Small intestine (tissue), 7 donors: ENCODE measurements around the gene DTWD2. TPM values are rescaled to one million over a fixed set of nuclear protein-coding genes. Genes with fewer than 3 reads are reported as not detected.
"Not testable (repeated sequence)": the region's sequence is repeated elsewhere in the genome, so short reads cannot be mapped to it uniquely, and the experiment has no call there.

Experiments
- DNase-seq, 2 donors: peaks; one replicate each; pipeline versions ENCODE4 v3.0.0 to v3.0.0-alpha.2; 2013
- FAIRE-seq: peaks from 2 replicates; lab custom pipeline; 2012; peaks lifted over from hg19 to GRCh38; lab: Jason Lieb, UNC
- H3K27ac ChIP-seq, 3 donors: one replicate each; pipeline ENCODE4 v1.5.1; 2013; ENCODE audit warnings: low read length in 2 of 3, mild to moderate bottlenecking in 2 of 3, control low read depth in 1 of 3, inconsistent platforms in 1 of 3, low read depth in 1 of 3, moderate library complexity in 1 of 3
- H3K27me3 ChIP-seq, 3 donors: one replicate each; pipeline ENCODE4 v1.6.1; 2013; ENCODE audit warnings: low read length in 3 of 3, inconsistent platforms in 1 of 3; ENCODE audit not compliant: control insufficient read depth in 3 of 3, insufficient read depth in 3 of 3
- H3K36me3 ChIP-seq, 3 donors: one replicate each; pipeline ENCODE4 v1.6.1; 2013; ENCODE audit warnings: low read length in 3 of 3, inconsistent platforms in 1 of 3, low read depth in 1 of 3, mild to moderate bottlenecking in 1 of 3, moderate library complexity in 1 of 3; ENCODE audit not compliant: control insufficient read depth in 3 of 3, insufficient read depth in 2 of 3
- H3K4me1 ChIP-seq, 3 donors: one replicate each; pipeline ENCODE4 v1.6.1; 2013; ENCODE audit warnings: low read length in 2 of 3, inconsistent platforms in 1 of 3, low read depth in 1 of 3, mild to moderate bottlenecking in 1 of 3, moderate library complexity in 1 of 3; ENCODE audit not compliant: control insufficient read depth in 3 of 3, insufficient read depth in 2 of 3
- H3K4me3 ChIP-seq, 3 donors: one replicate each; pipeline ENCODE4 v1.5.1; 2013; ENCODE audit warnings: low read length in 3 of 3, control low read depth in 1 of 3, inconsistent platforms in 1 of 3, low read depth in 1 of 3, mild to moderate bottlenecking in 1 of 3, moderate library complexity in 1 of 3
- H3K9me3 ChIP-seq, 2 donors: one replicate each; pipeline ENCODE4 v1.6.1; 2013; ENCODE audit warnings: low read depth in 1 of 2, low read length in 1 of 2; ENCODE audit not compliant: control insufficient read depth in 2 of 2, insufficient read depth in 1 of 2
- WGBS, 3 donors: extraction: QIAGEN DNeasy Blood & Tissue Kit; methylation state at CpG; one replicate each; pipeline ENCODE4 v1.1.7; 2013; 5-methylcytosine and 5-hydroxymethylcytosine counted together
- polyA plus RNA-seq, 4 donors: library from polyadenylated mRNA; stranded (reverse) in 3 of 4; unstranded in 1 of 4; fragments of 200-250 nt in 3 of 4; fragments of 120-200 nt in 1 of 4; gene quantifications; one replicate each; pipeline versions ENCODE4 v1.2.1 to v1.2.3, GENCODE V29; 2013
- donor health status: healthy with polysubstance abuse.
- donor health status: control.
- donor health status: control.
- donor health status: Bipolar disorder and iron deficiency.
- donor health status: healthy.

Gene DTWD2
- polyA plus RNA-seq, 4 donors = 1.3 to 5.8 (median 2.4) TPM

DNA sequence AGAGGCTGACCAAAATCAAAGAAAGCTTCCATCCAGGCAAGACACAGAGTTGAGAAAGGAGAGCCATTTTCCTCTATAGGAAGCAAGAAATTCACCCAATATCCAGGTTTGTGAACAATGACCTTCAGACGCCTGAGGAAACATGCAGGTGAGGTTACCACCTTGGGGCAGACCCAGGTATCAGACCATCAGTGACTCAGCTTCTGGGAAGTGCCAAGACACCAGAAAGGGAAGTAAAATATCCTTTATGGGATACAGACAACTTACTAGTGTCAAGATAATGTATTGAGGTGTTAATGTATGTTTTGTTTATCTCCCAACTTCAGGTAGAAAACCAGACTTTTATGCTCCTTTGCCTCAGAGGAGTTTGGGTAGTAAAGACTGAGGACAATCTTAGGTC is 2.2 kb upstream of the DTWD2 start:
- no peak overlapping the region for H3K4me3 ChIP-seq
- H3K36me3 ChIP-seq = no peaks in the 10 kb centered on the region
- FAIRE-seq (no peak), DNase-seq (peak; percentile 34 to 69)
- 15 to 60% (median 33%) methylated on average over 1 of the region's 1 CpG for WGBS, 3 donors
- H3K27ac ChIP-seq = peak overlapping the region in 2 of 3 donors; percentile 20 to 57
- H3K4me1 ChIP-seq = peaks cover 0 to 5% (median 2%) of the 10 kb centered on the region in 3 donors
- no peaks in the 10 kb centered on the region for H3K9me3 ChIP-seq
- H3K27me3 ChIP-seq = no peaks in the 10 kb centered on the region

DNA sequence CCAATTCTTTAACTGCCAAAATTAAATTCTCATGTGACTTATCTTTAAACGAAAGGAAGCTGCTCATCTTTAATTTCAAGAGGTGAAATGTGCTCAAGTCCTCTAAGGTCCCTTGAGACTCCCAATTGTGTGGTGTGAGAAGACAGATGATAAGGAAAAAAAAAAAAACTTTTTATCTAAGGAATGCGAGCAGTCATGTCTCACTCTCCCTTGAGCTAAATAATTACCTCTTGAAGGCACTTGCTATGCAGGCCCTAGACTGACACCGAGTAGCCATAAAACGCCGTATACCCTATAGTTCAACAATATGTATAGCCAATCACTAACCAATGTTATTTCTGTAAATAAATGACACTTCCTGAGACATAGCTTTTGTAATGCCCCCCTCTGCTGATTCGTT is 1.5 kb upstream of the DTWD2 start:
- peak in 1 of 2 donors; percentile 13 for DNase-seq
- H3K9me3 ChIP-seq = no peaks in the 10 kb centered on the region
- no peaks in the 10 kb centered on the region for H3K27me3 ChIP-seq
- no peak for FAIRE-seq
- H3K27ac ChIP-seq = no peak overlapping the region
- 71 to 83% (median 76%) methylated on average over 6 of the region's 6 CpGs for WGBS, 3 donors
- H3K36me3 ChIP-seq = no peaks in the 10 kb centered on the region
- no peak overlapping the region for H3K4me3 ChIP-seq
- peaks cover 0 to 5% (median 2%) of the 10 kb centered on the region in 3 donors for H3K4me1 ChIP-seq

DNA sequence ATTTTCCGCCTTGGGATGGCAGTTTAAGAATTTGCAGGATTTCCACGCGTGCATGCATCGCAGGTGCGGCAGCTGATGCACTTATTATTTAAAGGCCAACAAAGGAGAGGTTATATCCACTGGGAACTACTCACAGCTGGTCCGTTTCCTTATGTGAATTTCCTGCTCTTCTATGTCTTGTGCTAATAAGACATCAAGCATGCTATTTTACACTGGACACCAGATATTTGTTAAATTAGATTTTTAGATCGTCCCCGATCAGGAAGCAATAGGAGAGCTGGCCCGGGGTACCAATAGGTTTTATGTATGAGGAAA is 476 bp upstream of the DTWD2 start:
- DNase-seq (no peak), FAIRE-seq (no peak)
- 17 to 34% (median 18%) methylated on average over 9 of the region's 9 CpGs for WGBS, 3 donors
- H3K27me3 ChIP-seq = no peaks in the 10 kb centered on the region
- no peaks in the 10 kb centered on the region for H3K9me3 ChIP-seq
- no peaks in the 10 kb centered on the region for H3K36me3 ChIP-seq
- H3K4me1 ChIP-seq = peaks cover 0 to 5% (median 2%) of the 10 kb centered on the region in 3 donors
- peak overlapping the region; percentile 68 to 95 (median 83) for H3K27ac ChIP-seq
- peak overlapping the region; percentile 44 to 88 (median 84) for H3K4me3 ChIP-seq

DNA sequence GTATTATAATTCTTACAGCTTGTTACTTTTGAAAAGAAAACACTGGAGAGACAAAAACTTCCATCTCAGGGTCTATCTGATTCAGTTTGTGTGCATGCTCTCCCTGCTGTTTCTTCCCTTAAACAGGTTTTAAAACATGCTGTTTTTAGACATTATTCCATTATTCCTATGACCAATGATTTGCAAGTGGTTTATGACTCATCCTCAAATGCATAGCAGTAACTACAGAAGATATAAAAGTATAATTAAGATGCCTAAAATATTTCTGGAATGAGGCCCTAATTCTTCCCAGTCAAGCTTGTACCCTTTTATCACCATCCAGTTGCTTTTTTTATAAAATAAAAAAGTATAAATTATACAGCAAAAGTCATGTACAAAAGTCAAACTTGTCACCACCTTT is 3.7 kb downstream of the DTWD2 start:
- no peak overlapping the region for H3K27ac ChIP-seq
- no peaks in the 10 kb centered on the region for H3K27me3 ChIP-seq
- DNase-seq = no peak
- H3K4me3 ChIP-seq = no peak overlapping the region
- H3K4me1 ChIP-seq = no peaks in the 10 kb centered on the region
- peaks cover 0 to 5% of the 10 kb centered on the region in 2 donors for H3K9me3 ChIP-seq
- FAIRE-seq = no peak
- H3K36me3 ChIP-seq = no peaks in the 10 kb centered on the region

DNA sequence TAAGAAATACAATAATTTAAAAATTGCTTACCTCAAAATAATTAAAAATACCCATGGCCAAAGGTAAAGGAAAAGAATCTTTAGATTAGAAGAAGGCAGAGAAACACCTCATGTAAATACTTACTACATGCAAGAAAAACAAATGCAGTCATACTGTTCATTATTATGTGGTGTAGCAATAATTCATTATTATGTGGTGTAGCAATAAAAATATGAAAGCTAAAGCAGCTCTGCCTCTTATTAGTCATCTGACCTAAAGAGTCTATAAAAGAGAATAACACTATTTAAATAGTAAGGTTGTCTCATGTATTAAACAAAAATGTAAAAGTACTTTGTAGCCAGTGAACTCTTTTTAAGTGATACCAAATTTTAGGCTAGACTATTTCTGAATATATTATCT is 6.6 kb downstream of the DTWD2 start:
- Histone ChIP-seq H3K27me3 (no peaks in the 10 kb centered on the region), H3K36me3 (no peaks in the 10 kb centered on the region), H3K4me3 (no peak overlapping the region), H3K4me1 (no peaks in the 10 kb centered on the region), H3K27ac (no peak overlapping the region), H3K9me3 (peaks cover 0 to 15% of the 10 kb centered on the region in 2 donors)
- no peak for DNase-seq
- FAIRE-seq = no peak

DNA sequence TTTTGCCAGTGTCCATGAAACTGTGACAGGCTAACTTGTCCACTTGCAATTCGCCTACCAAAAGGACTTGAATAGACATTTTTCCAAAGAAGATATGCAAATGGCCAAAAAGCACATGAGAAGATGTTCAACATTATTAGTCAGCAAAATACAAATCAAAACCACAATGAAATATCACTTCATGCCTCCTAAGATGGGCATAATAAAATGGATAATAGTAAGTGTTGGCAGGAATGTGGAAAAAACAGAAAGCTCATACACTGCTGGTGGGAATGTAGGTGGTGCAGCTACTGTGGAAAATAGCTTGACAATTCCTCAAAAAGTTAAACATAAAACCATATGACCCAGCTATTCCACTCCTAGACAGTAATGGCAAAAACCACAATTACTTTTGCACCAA is 7.9 kb downstream of the DTWD2 start:
- no peak overlapping the region for H3K27ac ChIP-seq
- DNase-seq (no peak), FAIRE-seq (no peak)
- H3K4me1 ChIP-seq = no peaks in the 10 kb centered on the region
- H3K4me3 ChIP-seq = no peak overlapping the region
- WGBS, 3 donors = 90 to 97% (median 93%) methylated on average over 1 of the region's 1 CpG
- H3K27me3 ChIP-seq = no peaks in the 10 kb centered on the region
- H3K36me3 ChIP-seq = no peaks in the 10 kb centered on the region
- peaks cover 0 to 16% of the 10 kb centered on the region in 2 donors for H3K9me3 ChIP-seq

DNA sequence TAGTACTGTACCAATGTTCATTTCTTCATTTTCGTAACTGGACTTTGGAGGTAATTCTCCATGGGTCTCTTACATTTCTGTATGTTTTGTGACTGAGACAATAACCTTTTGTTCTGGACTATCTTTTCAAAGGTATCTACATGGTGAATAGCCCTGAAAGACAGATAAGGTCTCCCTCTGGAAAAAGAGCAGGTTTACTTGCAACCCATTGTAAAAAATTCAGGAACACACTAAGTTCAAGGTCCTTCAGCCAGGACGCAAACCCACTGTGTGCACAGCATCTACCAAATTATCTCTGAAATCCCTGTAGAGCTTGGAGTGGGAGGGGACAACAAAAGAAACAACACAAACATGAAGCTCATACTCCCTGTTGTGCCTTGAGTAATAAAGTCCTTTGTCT is 8.3 kb downstream of the DTWD2 start:
- Histone ChIP-seq H3K36me3 (no peaks in the 10 kb centered on the region), H3K9me3 (peaks cover 0 to 18% of the 10 kb centered on the region in 2 donors), H3K27ac (no peak overlapping the region), H3K4me3 (no peak overlapping the region), H3K27me3 (no peaks in the 10 kb centered on the region), H3K4me1 (no peaks in the 10 kb centered on the region)
- FAIRE-seq (no peak), DNase-seq (no peak)
- WGBS, 3 donors = 65 to 87% (median 79%) methylated on average over 2 of the region's 2 CpGs

DNA sequence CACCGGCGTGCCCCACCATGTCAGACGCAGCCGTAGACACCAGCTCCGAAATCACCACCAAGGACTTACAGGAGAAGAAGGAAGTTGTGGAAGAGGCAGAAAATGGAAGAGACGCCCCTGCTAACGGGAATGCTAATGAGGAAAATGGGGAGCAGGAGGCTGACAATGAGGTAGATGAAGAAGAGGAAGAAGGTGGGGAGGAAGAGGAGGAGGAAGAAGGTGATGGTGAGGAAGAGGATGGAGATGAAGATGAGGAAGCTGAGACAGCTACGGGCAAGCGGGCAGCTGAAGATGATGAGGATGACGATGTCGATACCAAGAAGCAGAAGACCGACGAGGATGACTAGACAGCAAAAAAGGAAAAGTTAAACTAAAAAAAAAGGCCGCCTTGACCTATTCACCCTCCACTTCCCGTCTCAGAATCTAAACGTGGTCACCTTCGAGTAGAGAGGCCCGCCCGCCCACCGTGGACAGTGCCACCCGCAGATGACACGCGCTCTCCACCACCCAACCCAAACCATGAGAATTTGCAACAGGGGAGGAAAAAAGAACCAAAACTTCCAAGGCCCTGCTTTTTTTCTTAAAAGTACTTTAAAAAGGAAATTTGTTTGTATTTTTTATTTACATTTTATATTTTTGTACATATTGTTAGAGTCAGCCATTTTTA is 14.4 kb downstream of the DTWD2 start:
- not testable (repeated sequence) for H3K27ac ChIP-seq, H3K4me3 ChIP-seq, DNase-seq, H3K27me3 ChIP-seq, FAIRE-seq, H3K4me1 ChIP-seq, H3K36me3 ChIP-seq
- 95 to 97% (median 96%) methylated on average over 23 of the region's 23 CpGs for WGBS, 3 donors
- peaks cover 0 to 11% of the 10 kb centered on the region in 2 donors for H3K9me3 ChIP-seq

DNA sequence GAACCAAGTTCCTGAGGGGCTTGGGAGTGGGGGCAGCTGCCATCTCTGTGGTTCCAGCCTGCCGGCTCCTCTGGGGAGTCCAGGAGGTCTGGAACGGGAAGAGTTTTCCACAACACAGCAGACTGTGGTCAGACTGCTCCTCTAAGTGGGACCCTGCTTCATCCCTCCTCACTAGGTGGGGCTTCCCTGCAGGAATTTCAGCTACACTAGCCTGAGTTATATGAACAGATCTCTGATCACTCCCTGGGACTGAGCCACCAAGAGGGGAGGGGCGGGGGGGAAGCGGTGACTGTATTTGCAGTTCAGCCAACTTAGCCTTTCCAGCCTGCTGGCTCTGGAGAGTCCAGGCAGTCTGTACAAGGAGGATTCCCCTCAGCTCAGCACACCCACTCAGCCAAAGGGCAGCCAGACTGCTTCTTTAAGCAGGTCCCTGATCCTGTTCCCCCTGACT is 19.4 kb downstream of the DTWD2 start:
- H3K27ac ChIP-seq = no peak overlapping the region
- no peaks in the 10 kb centered on the region for H3K27me3 ChIP-seq
- H3K4me1 ChIP-seq = no peaks in the 10 kb centered on the region
- FAIRE-seq (no peak), DNase-seq (no peak)
- 73 to 98% (median 88%) methylated on average over 4 of the region's 4 CpGs for WGBS, 3 donors
- no peaks in the 10 kb centered on the region for H3K36me3 ChIP-seq
- H3K9me3 ChIP-seq = peaks cover 0 to 2% of the 10 kb centered on the region in 2 donors
- no peak overlapping the region for H3K4me3 ChIP-seq
